GM12801 (cell line): Measurements from ENCODE around the gene TBC1D28.
"Not testable (repeated sequence)": the region's sequence is repeated elsewhere in the genome, so short reads cannot be mapped to it uniquely, and the experiment has no call there.

Experiments used
- CTCF ChIP-seq: IDR thresholded peaks from one replicate; pipeline ENCODE4 v1.5.1; 2011; ENCODE audit warnings: control low read depth; ENCODE audit not compliant: insufficient read length; ENCODE audit errors: extremely low read depth

TBC1D28 gene

DNA sequence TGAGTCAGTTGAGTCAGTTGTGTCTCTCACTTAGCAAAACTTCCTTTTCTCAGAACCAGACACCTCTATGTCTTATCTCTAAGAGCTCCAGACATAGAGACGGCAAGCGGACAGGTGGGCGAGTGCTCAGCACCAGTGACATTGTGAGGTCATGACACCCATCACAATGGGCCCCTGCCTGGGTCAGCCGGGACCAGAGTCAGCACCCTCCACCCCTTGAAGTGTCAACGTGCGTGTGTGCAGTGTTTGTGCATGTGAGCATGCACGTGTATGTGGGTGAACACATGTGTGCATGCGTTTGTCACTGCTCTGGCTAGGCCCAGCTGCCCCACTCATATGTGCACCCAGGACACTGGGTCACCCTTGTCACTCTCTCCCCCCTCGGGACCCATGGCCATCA lies at the start of gene TBC1D28:
TSS of gene TBC1D28 (minus strand) at position 101 of the 400 bp plus-strand sequence. CDS start 3,039 bp downstream, outside the sequence.
- TF ChIP-seq CTCF, result not testable (repeated sequence)

DNA sequence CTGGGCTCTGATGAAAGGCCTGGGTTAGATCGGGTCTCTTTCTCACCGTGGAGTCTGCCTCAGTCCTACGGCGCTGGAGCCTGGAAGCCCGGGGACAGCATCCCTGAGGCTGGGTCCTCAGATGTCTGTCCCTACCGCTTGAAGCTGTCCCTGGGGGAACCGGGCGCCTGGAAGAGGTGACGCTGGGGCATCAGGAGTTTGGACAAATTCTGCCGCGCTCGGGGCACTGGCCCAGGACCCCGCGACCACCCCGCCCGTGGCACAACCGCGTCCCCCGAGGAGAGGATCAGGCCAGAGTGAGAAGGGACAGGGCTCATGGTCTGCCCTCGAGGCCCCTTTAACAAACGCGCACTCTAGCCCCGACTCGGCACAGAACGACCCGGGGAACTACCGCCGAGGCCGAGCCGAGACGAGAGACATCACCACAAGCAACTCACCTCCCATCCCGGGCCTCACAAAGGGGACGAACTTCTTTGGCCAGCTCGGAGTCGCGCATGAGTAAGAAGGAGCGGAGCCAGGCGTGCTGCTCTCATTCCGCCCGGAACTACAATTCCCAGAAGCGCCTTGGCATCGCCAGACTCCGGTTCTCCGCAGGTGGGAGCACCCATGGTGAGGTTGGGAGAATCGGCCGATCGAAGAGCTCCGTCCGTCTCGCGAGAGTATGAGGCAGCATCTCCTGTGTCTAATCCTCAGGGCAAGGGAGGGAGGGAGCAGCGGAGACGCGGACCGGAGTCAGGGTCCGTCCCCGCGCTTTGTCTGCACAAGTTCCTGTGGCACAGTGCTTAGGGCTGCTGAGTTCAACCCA lies 37.8 kb upstream of the TBC1D28 start, which contains the start of gene FOXO3B:
TSS of gene FOXO3B (minus strand) at position 548 of the 805 bp plus-strand sequence. CDS start 663 bp downstream, outside the sequence.
- not testable (repeated sequence) for TF ChIP-seq CTCF

DNA sequence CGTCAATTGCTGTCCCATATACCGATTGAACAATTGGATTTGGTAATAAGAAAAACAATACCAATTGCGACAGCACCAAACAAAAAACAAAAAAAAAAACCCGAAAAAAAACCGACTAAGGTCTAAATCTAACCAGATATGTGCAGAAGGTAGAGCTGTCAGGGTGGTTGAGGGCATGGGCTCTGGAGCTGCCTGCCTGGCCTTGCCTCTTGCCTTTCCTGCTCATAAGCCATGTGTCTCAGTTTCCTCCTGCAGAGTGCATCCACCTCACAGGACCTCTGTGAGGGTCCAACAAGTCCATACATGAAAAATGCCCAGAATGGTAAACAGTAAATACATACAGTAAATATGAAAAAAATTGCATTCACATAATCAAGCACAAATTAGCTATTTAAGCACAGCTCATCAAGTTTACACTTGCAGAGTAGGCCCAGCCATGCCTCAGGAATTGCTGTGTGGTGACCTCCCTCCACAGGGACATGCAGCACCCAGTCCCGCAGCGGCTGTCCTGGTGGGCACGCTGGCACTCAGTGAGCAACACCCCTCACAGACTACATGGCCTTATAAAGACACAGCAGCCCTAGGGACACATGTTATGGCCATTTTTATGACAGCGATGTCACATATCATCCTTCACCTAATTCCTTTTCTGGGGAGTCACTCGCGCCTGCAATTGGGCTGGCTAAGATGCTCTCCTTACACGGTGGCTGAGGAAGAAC lies 17.9 kb downstream of the TBC1D28 start:
- no peak for TF ChIP-seq CTCF
